Measurements from ENCODE around the gene GOLGA6L2. TPM values are rescaled to one million over a fixed set of nuclear protein-coding genes. Genes with fewer than 3 reads are reported as not detected.

Gene GOLGA6L2
- total RNA-seq, 2 donors from 2014 or later: 1.4 TPM; not detected in 1

DNA sequence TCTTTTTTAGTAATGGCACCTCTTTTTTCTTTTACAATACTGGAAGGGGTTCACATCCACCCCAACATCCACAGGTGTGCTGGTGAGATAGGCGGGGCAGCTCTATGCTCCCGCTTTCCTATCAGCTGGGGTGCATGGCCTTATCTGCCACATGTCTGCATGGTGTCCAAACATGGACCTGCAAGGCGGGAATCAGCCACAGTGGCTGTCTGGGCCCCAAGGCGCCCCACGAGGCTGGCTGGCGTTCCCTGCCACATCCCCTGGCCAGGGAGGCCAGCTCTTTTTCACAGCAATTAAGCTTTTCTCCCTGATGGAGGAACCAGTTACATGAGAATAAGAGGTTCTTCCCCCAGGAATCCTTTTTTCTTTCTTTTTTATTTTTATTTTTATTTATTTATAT lies 30.9 kb upstream of the GOLGA6L2 start:
- 89% methylated on average over 6 of the region's 6 CpGs for WGBS
- TF ChIP-seq, protein P1, sequence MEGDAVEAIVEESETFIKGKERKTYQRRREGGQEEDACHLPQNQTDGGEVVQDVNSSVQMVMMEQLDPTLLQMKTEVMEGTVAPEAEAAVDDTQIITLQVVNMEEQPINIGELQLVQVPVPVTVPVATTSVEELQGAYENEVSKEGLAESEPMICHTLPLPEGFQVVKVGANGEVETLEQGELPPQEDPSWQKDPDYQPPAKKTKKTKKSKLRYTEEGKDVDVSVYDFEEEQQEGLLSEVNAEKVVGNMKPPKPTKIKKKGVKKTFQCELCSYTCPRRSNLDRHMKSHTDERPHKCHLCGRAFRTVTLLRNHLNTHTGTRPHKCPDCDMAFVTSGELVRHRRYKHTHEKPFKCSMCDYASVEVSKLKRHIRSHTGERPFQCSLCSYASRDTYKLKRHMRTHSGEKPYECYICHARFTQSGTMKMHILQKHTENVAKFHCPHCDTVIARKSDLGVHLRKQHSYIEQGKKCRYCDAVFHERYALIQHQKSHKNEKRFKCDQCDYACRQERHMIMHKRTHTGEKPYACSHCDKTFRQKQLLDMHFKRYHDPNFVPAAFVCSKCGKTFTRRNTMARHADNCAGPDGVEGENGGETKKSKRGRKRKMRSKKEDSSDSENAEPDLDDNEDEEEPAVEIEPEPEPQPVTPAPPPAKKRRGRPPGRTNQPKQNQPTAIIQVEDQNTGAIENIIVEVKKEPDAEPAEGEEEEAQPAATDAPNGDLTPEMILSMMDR (IDR thresholded peaks at IDR 0.05): no peak
- no peak for TF ChIP-seq POLR2AphosphoS5 (IDR thresholded peaks at IDR 0.05)
- H3K36me3 ChIP-seq: no peaks in the 10 kb centered on the region
- no peak overlapping the region for H3K4me3 ChIP-seq
- H3K27me3 ChIP-seq (replicated peaks; ENCODE audit: insufficient read depth): no peaks in the 10 kb centered on the region
- no peaks in the 10 kb centered on the region for H3K4me1 ChIP-seq (replicated peaks)
- no peaks in the 10 kb centered on the region for H3K9me3 ChIP-seq
- no peak overlapping the region for H3K27ac ChIP-seq
- no peak for DNase-seq (ENCODE audit: low spot score)
- intact Hi-C loops (cut with DNase I): no loop called here

DNA sequence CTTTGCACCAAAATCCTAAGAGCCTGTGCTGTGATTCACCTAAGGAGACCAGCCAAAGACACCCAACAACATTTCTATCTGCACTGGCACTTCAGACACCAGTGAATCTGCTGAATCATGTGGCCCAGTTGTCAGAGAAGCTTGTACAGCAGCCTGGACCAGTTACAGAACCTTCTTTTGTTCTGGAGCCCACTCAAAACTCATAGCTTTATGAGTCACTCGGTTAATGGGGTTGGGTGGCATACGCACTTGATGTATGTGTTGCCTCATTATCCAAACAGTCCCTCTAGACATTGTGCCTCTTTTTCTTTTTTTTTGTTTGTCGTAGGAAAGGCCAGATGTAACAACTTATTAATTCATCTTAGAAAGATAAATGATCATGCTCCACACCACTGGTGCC lies 25.6 kb upstream of the GOLGA6L2 start:
- TF ChIP-seq, protein P1 (IDR thresholded peaks at IDR 0.05): no peak
- TF ChIP-seq POLR2AphosphoS5 (IDR thresholded peaks at IDR 0.05) (no peak), POLR2A (IDR thresholded peaks at IDR 0.05) (no peak)
- H3K36me3 ChIP-seq: no peaks in the 10 kb centered on the region
- H3K9me3 ChIP-seq: no peaks in the 10 kb centered on the region
- H3K4me1 ChIP-seq (replicated peaks): no peaks in the 10 kb centered on the region
- H3K27ac ChIP-seq: no peak overlapping the region
- intact Hi-C loops (cut with DNase I): no loop called here
- no peak for DNase-seq (ENCODE audit: low spot score)
- H3K27me3 ChIP-seq (replicated peaks; ENCODE audit: insufficient read depth): no peaks in the 10 kb centered on the region
- H3K4me3 ChIP-seq: no peak overlapping the region
- WGBS: 54% methylated on average over 3 of the region's 3 CpGs

DNA sequence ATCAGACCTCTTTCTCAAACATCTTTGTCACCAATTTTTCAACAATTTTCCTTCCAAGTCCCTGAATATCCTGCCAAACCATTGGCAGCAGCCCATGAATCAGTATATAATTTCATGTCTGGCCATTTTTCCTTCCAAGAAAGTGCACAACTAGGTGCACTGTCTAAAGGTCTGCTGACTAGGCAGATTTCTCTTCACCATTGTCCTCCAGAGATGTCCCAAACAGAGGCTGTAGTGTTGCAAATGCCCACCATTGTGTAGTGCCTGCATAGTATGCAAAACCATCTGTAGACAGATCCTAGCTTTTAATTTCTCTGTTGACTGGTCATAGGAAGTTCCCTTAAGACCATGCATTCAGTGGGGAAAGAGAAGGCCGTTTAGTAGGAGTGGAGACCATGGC lies 25.0 kb upstream of the GOLGA6L2 start:
- Histone ChIP-seq H3K9me3 (no peaks in the 10 kb centered on the region), H3K27ac (no peak overlapping the region), H3K27me3 (replicated peaks; ENCODE audit: insufficient read depth) (no peaks in the 10 kb centered on the region), H3K36me3 (no peaks in the 10 kb centered on the region), H3K4me1 (replicated peaks) (no peaks in the 10 kb centered on the region), H3K4me3 (no peak overlapping the region)
- no peak for DNase-seq (ENCODE audit: low spot score)
- intact Hi-C loops (cut with DNase I): no loop called here
- TF ChIP-seq, protein P1 (IDR thresholded peaks at IDR 0.05): no peak
- no peak for TF ChIP-seq POLR2AphosphoS5 (IDR thresholded peaks at IDR 0.05)
- TF ChIP-seq POLR2A (IDR thresholded peaks at IDR 0.05): no peak
- WGBS: 54% methylated on average over 1 of the region's 1 CpG

DNA sequence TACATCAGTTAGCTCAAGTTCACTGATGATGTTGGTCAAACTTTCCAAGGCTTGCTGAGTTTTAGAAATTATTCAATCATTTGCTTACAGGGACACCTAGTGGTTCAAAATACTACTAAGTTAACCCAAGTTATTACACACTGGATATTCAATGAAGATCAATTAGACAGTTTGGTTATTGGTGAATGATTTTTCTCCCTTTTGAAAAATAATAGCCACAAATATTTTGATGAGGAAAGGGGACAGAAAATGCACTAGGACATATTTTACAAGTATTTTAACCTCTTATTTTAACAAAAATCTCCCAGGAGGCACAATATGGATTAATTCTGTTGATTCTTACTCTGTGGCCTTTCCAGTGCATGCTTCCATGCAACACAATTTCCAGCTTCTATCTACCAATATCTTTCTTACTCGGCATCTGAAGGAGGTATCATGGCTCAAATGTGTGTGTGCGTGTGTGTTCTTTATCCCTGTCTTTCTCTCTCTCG lies 20.1 kb upstream of the GOLGA6L2 start:
- no peak for DNase-seq (ENCODE audit: low spot score)
- Histone ChIP-seq H3K9me3 (no peaks in the 10 kb centered on the region), H3K4me3 (no peak overlapping the region), H3K4me1 (replicated peaks) (no peaks in the 10 kb centered on the region), H3K27me3 (replicated peaks; ENCODE audit: insufficient read depth) (no peaks in the 10 kb centered on the region), H3K36me3 (no peaks in the 10 kb centered on the region), H3K27ac (no peak overlapping the region)
- intact Hi-C loops (cut with DNase I): loop anchor here (10.0 kb wide), 1 partner anchor 432 kb away; the partner anchor contains the start of gene TUBGCP5
- TF ChIP-seq, protein P1 (IDR thresholded peaks at IDR 0.05): peak in 3 of 4 experiments; percentile 39 to 68 (median 45)
- TF ChIP-seq POLR2A (IDR thresholded peaks at IDR 0.05) (no peak), POLR2AphosphoS5 (IDR thresholded peaks at IDR 0.05) (no peak)
- 68% methylated on average over 3 of the region's 3 CpGs for WGBS

DNA sequence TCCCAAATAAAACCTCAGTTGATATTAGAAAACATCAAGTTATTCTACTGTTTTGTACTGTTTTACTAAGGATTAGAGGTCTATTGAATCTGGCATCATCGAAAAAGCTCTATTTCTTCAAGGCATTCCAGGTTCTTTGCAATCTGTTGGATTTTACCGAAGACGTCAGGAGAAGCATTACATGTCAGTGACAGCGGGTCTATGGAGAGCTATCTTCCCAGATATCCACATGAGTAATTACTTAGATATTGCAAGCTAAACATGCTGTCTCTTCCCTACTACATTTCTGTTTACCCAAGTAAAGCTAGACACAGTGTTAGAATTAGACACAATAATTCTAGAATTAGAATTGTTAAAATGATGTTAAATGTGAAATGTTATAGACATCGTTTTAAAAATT lies 10.8 kb upstream of the GOLGA6L2 start:
- no peaks in the 10 kb centered on the region for H3K4me1 ChIP-seq (replicated peaks)
- H3K36me3 ChIP-seq: no peaks in the 10 kb centered on the region
- no peaks in the 10 kb centered on the region for H3K27me3 ChIP-seq (replicated peaks; ENCODE audit: insufficient read depth)
- WGBS: 66% methylated on average over 5 of the region's 5 CpGs
- intact Hi-C loops (cut with DNase I): no loop called here
- H3K9me3 ChIP-seq: no peaks in the 10 kb centered on the region
- no peak overlapping the region for H3K4me3 ChIP-seq
- TF ChIP-seq POLR2A (IDR thresholded peaks at IDR 0.05): no peak
- TF ChIP-seq, protein P1 (IDR thresholded peaks at IDR 0.05): no peak
- TF ChIP-seq POLR2AphosphoS5 (IDR thresholded peaks at IDR 0.05): no peak
- H3K27ac ChIP-seq: no peak overlapping the region
- DNase-seq (ENCODE audit: low spot score): no peak

Measured in prostate gland (tissue), 2 donors.